Activated naive CD4-positive, alpha-beta T cell treated with anti-CD3 and anti-CD28 coated beads, Interleukin-2, amount 50 U/mL, for 16 hours (primary cell): ENCODE measurements around the gene PEMT.
"Not testable (repeated sequence)": the region's sequence is repeated elsewhere in the genome, so short reads cannot be mapped to it uniquely, and the experiment has no call there.

Experiments used
- DNase-seq: peaks from one replicate; pipeline ENCODE4 v3.0.0-alpha.2; 2020

The PEMT gene

GRCh38 chr17:17476865-17477467 lies 114.5 kb downstream of the PEMT start, which contains the start of gene MED9:
Gene MED9, plus strand, starts transcription at chr17:17477000. Its CDS starts 42 bp downstream, at chr17:17477042.
- peak; percentile 95 for DNase-seq

- DNase-seq, result no peak
Observed at GRCh38 chr17:17474341-17474740, 117.2 kb downstream of the PEMT start.

DNA sequence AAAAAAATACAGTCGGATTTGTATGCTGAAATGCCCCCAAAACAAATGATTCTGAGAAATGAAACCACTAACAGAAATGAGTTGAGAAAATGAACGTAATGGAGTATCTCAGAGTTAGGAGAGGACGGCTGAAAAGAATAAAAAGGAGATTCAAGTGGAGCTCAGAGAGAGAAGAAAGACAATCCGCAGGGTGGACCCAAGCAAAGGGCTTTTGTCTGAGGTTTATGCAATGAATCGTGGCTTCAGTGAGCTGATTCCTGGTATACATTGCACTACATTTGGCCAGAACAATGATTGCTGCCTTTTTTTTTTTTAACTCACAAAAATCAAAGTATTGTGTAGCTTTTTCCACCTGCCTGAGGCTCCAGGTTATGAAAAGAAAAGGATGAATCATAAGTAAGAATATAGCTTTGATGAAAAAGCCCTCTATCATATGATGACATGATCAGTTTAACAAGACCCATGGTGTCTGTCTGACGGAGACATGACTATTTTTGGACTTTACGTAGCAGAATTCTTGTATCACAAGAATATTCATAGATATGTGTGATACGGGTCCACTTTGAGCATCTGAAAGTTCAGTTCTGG lies 119.1 kb downstream of the PEMT start:
- DNase-seq, result no peak

GRCh38 chr17:17469996-17470395 lies 121.5 kb downstream of the PEMT start:
- no peak for DNase-seq

- DNase-seq, result no peak
Observed at GRCh38 chr17:17469358-17469757, 122.2 kb downstream of the PEMT start.

- no peak for DNase-seq
Observed at GRCh38 chr17:17468217-17469010, 123.1 kb downstream of the PEMT start.

DNA sequence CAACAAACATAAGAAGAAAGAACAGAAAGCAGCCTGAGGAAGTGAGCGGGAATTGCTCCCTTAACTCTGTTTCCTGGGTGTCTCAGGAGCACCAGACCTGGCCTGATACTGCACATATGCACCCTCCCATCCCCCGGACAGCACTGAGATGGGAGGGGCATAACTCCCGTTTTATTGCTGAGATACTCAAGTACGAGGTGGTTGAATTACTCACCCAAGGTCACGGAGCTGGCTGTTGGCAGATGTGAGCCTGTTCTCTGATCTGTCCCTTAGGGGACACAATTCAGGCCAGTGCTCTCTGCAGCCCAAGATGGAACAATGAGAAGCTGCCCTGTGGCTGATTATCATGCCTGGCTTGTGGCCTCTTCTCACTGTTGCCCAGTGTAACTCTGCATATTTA lies 123.8 kb downstream of the PEMT start:
- no peak for DNase-seq

DNA sequence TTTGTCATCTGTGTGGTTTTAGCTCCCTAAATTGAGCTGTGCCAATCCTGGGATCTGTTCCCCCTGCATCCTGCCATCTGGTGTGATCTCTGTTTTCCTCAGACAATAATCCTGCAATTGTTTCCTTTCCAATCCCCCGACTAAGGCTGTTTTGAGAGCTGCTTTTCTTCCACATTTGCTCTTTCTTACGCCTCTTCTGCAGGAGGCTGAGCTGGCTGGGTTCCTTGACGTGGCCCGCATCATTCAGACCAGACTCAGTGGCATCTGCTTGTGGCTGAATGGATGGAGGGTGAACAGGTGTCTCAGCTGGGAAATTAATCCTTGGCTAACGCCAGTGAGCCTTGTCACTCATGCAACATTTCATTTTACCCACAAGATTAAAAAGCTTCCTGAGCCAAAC lies 124.5 kb downstream of the PEMT start:
- no peak for DNase-seq

DNA sequence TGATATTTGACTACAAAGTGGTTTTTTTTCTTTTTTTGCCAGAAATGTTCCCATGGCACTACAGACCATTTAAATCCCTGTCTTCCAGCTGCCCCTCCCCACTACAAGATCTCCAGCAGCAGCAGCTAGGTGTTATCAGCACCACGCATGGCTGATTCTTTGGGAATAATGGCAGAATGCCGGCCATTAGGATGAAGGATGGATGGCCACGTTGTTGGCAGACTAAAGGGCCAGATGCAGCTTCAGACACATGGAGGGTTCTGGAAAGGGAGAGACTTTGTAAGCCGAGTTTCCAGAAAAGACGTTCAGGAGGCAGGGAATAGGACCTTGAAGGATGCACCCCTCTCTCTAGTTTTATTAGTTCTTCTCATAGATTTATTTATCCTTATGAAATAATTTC lies 125.0 kb downstream of the PEMT start:
- DNase-seq, result no peak

DNA sequence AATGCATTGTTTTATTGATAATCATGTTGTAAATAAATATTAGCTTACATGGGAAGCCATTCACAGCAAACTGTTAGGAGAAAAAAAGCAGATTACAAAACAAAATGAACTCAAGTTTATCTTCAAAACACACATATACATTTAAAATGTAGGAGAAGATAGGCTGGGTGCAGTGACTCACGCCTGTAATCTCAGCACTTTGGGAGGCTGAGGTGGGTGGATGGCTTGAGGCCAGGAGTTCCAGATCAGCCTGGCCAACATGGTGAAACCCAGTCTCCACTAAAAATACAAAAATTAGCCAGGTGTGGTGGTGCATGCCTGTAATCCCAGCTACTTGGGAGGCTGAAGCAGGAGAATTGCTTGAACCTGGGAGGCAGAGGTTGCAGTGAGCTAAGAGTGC lies 125.6 kb downstream of the PEMT start:
- DNase-seq, result not testable (repeated sequence)

GRCh38 chr17:17463821-17464220 lies 127.7 kb downstream of the PEMT start:
- DNase-seq, result no peak

DNA sequence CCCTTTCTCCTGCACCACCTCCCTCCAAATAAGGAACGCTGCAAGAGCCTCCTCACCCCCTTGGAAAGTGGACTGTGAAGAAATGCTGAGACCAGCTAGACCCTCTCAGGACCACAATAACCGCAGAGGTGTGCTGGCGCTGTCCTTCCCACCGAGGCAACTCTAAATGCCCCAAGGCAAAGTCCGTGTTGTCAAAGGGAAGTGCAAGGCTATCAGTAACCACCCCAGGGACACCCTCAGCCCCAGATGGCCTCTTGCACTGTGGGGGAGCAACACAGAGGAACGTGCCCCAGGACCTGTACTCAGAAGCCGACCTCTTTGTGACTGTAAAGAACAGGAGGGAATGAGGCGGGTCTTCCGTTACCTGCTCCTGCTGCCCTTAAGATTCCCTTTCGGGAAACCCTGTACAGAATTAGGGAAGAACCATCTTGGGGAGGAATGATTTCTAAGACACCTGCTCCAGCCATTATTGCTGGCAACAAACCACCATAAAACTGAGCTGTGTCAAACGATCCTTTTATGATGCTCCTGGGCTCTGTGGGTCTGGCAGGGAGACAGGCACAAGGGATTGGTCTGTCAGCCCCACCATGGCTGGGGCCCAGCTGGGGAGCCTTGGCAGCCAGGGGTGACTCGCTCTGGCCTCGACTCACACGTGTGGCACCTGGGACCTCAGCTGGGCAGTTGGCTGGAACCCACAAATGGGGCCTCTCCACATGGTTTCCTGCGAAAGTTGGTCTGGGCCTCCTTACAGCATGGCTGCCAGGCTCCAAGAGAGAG lies 129.3 kb downstream of the PEMT start:
- DNase-seq, result no peak

DNA sequence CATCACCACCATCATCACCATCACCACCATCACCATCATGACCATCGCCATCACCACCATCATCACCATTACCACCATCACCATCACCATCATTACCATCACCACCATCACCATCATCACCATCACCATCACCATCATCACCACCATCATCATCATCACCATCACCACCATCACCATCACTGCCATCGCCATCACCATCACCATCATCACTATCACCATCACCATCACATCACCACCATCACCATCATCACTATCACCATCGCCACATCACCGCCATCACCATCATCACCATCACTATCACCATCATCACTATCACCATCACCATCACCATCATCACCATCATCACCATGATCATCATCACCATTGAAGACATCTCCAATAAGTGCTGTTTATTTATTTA lies 131.5 kb downstream of the PEMT start:
- no peak for DNase-seq

GRCh38 chr17:17457680-17458079 lies 133.8 kb downstream of the PEMT start:
- DNase-seq, result no peak

GRCh38 chr17:17456251-17456650 lies 135.3 kb downstream of the PEMT start:
- DNase-seq, result no peak
